PFSK-1 (cell line): ENCODE measurements around the gene PREX1.

ENCODE experiments used
- FOXP2 ChIP-seq: optimal IDR thresholded peaks from 2 replicates; pipeline ENCODE3; 2011; ENCODE audit warnings: borderline replicate concordance, control low read depth, inconsistent platforms; ENCODE audit not compliant: insufficient read depth; ENCODE audit errors: extremely low read length, extremely low read depth
- POLR2AphosphoS5 ChIP-seq: IDR thresholded peaks from 2 replicates; pipeline ENCODE4 v1.6.1; 2012; ENCODE audit warnings: low read depth, mild to moderate bottlenecking, control low read depth, low read length, moderate library complexity
- REST ChIP-seq, 2 experiments: IDR thresholded peaks; 2 replicates each; pipeline versions ENCODE4 v1.6.1 to v1.8.0; 2011 to 2012; ENCODE audit warnings: low read depth in 2 of 2, low read length in 2 of 2, control low read depth in 1 of 2, inconsistent platforms in 1 of 2, mild to moderate bottlenecking in 1 of 2, moderate library complexity in 1 of 2; ENCODE audit not compliant: insufficient read depth in 1 of 2
- SIN3A ChIP-seq: IDR thresholded peaks from 2 replicates; pipeline ENCODE4 v1.6.1; 2012; ENCODE audit warnings: mild to moderate bottlenecking, low read length, moderate library complexity, borderline replicate concordance; ENCODE audit not compliant: insufficient read depth
- TAF1 ChIP-seq: IDR thresholded peaks from 2 replicates; pipeline ENCODE4 v1.6.1; 2012; ENCODE audit warnings: low read length, control low read depth, borderline replicate concordance; ENCODE audit not compliant: insufficient read depth

GRCh38 chr20:48856130-48856529 is 28.3 kb upstream of the PREX1 start:
- no peak for TF ChIP-seq POLR2AphosphoS5
- no peak for TF ChIP-seq TAF1
- no peak for TF ChIP-seq REST (IDR thresholded peaks at IDR 0.05; ENCODE audit: insufficient read depth in 1 of 2, low read depth in 2 of 2, low read length in 2 of 2)
- no peak for TF ChIP-seq SIN3A
- TF ChIP-seq FOXP2 = no peak
